HUDEP-2 (cell line): ENCODE data around the gene LGR5.
"Not testable (repeated sequence)": the region's sequence is repeated elsewhere in the genome, so short reads cannot be mapped to it uniquely, and the experiment has no call there.

Source experiments
- DNase-seq, 76 experiments: peaks; one replicate each; lab custom pipeline; 2025; ENCODE audit not compliant: unreplicated experiment in 76 of 76; lab: John Stamatoyannopoulos, UW

LGR5 gene

GRCh38 chr12:71472441-71472911 lies 32.9 kb downstream of the LGR5 start:
- DNase-seq, result no peak

- no peak for DNase-seq
These were observed 35.2 kb downstream of the LGR5 start for GRCh38 chr12:71474791-71475190.

DNA sequence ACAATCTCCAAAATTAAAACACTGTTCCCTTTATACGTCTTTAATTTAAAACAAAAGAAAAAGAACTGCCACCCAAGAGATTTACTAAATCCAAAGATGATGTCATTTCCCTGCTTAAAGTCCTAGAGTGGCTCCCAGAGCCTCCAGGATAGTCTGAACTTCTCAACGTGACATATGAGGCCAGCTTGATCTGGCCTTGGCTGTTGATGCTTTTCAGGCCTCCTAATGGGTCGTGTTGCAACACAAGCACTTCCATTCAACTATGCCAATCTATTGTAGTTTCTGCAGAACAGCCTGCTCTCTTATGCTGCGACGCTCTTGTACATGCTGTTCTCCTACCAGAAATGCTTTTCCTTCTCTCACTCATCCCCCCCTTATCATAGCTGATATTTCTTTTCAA lies 35.7 kb downstream of the LGR5 start:
- no peak for DNase-seq

DNA sequence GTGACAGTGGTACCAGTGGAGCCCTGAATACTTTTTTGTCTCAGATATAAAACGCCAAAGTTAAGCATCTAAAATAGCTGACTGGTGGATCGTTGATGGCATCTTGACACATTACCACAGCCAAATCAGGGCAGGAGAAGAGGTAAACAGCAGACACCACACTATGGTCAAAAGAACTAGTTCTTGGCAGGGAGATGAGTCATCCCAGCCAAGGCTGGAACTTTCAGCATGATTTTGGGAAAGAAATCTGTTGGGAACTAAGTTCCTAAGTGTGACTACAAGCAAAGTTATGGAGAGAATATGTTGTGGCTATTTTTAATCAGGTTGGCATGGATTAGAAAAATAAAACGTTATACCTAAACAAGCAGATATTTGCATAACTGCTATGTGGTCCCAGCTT lies 36.9 kb downstream of the LGR5 start:
- no peak for DNase-seq

DNA sequence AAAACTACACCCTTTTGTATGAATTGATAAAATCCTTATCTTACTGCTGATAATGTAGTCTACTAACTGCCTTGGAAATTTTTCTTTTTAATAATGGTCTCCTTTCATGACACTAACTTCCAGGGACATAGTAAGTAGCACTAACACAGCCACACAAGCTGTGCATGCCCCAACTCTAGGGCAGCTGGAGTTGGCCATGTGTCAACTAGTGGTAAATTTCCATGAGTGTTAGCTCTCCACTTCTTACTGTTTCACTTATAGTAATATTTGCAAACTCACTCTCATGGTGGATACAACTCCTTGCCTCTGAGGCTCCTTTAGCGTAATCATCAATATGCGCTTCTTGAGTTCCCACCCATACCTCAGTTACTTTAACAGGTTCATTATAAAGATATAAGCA lies 38.0 kb downstream of the LGR5 start:
- no peak for DNase-seq

DNA sequence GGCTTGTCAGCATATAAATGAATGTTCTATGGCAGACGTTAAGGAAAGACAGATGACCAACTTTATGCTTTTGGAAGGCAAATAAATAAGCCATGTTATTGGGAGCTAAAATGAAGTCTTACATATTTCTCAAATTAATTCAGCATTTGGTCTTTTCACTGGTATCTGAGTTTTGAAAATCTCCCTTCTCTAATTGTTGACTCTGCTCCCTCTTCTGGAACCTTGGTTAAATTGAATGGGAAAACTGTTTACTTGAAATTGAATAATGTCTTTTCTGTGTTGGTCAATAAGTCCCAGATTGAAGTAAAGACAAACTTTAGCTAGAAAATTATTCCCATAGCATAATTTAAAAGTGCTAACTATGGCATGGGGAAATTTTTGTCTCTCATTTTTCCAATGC lies 38.7 kb downstream of the LGR5 start:
- no peak for DNase-seq

GRCh38 chr12:71484272-71484905 lies 44.8 kb downstream of the LGR5 start:
- no peak for DNase-seq

DNA sequence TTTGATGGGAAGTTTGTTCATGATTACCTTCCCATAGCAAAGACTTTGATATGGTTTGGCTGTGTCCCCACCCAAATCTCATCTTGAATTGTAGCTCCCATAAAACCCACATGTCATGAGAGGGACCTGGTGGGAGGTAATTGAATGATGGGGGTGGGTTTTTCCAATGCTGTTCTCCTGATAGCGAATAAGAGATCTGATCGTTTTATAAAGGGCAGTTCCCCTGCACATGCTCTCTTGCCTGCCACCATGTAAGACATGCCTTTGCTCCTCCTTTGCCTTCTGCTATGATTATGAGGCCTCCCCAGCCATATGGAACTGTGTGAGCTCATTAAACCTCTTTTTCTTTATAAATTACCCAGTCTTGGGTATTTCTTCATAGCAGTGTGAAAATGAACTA lies 51.2 kb downstream of the LGR5 start:
- not testable (repeated sequence) for DNase-seq

DNA sequence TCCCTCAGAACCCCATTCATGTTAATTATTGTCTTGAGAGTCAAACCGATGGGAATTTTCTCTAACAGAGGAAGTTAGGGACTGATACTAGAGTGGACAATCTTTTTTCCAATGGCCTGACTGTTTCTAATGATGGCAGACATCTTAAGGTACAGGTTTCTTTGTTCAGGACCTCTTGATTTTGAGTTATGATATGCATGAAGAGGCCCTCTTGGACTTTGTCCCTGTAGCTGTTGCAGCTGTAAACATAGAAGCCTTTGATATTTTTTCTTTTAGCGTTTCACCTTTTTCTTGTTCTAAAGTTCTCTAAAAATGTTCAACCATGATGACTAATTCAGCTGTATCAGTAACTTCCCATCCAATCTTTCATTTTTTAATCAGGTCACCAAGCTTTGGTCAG lies 53.0 kb downstream of the LGR5 start:
- no peak for DNase-seq

GRCh38 chr12:71499834-71500233 lies 60.2 kb downstream of the LGR5 start:
- no peak for DNase-seq

DNA sequence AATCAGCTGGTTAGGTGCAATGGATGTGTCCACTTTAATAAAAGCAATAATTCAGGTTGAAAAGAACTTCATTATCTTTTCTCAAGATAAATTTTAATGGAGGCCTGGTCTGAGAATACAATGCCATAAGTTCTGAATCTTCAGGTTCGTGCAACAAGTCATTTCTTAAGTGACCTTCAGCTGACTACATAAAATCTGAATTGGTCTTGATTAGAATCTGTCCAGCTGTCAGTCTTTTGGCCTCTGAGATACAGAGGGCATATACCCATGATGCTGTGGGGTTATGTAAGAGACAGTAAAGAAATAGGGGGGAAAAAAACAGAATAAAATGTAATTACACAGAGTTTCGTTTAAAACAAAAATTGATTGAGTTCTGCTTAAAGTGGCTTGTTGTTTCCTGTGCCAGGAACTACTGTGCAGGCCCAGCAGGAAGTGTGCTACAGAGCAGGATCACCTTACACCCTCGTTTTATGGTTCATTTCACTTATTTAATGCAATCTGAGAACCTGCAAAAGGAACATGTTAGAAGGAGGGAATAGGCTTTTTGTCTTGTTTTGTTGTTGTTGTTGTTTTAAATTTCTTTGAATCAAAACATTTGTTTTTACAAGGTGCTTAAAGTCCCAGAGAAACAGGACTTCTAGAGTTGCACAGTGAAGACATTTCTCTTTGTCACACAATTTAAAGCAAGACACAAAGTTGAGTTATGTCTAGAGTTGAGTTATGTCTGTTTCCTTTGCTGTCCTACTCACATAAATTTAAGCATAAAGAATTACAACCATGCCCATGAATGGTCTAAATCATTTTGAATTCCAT lies 64.2 kb downstream of the LGR5 start:
- DNase-seq, result no peak

DNA sequence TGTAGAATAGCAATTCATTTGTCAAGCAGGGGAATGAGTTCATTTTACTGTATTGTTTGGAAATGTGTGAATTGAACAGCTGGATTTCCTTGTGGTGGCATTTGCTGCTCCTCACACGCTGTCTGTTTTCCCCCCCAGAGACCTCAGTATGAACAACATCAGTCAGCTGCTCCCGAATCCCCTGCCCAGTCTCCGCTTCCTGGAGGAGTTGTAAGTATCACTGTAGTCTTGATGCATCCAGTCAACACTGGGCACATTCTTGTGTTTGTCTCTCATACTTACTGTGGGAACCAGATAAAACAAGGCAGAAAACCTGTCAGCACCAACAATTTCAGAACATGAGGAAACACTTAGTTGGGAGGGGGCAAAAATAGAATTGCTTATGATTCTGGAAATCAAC lies 64.9 kb downstream of the LGR5 start:
- no peak for DNase-seq

DNA sequence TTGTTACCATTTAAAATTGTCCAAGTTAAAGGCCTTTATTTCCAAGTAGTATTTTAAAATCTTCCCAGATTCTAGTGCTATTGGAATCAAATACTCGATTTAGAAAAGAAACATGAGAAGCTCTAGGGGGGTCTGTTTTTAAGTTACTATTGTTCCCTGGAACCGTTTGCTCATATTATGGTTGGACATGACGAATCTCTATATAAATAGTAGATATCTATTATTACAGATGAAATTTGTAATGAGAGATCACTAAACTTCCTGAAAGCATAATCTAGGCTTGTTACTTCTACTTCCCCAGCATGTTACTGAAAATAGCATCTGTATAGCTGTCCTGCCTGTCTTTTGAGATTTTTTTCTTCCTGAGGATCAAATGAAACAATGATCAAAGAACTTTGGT lies 70.1 kb downstream of the LGR5 start:
- no peak for DNase-seq

DNA sequence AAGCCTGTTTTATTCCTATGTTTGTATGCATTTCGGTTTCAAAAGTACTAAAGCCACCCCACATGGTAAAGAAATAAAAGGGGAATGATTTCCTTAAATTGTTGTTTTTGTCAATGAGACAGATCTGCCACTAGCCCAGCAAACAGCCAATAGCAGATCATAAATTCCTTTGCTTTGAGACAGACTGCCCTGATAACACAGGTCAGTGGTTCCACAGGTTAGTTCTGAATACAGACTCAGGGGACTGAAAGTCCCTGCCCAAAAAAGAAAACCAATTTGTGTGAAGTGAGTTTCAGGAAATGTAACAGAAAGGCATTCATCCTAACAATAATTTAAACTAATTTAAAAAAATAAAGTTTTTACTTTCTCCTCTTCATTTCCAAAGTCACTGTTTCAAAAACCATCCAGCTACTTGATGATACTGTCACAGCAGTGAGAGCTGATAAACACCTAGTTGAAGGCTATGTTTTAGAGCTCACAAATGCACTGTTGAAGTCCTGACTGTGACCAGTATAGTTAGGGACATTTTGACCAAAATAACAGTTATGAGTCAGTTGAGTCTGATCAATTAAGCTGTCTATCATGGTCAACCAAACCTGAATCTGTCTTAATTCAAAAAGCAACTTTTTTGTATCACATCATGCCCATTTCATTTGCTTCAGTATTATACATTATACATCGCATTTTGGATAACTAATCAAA lies 77.7 kb downstream of the LGR5 start:
- DNase-seq, result no peak

- DNase-seq, result no peak
These were observed 81.5 kb downstream of the LGR5 start for GRCh38 chr12:71521125-71521524.

GRCh38 chr12:71524626-71525025 lies 85.0 kb downstream of the LGR5 start:
- no peak for DNase-seq

DNA sequence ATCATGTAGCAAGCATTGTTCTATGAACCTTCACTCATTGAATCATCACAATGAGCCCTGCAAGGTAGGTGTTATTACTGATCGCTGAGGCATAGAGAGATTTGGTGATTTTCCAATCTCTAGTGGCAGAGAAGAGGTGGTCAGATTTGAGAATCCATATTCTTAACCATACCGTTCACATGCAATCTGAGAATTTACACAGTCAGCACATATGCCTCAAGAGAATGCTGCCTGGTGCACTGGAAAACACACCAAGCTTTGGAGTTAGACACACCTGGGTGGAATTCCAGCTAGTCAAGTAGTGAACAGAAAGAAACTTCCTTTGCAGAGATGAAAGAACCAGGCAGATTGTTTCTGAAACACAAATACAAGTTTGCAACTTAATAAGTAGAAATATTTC lies 94.1 kb downstream of the LGR5 start:
- no peak for DNase-seq

DNA sequence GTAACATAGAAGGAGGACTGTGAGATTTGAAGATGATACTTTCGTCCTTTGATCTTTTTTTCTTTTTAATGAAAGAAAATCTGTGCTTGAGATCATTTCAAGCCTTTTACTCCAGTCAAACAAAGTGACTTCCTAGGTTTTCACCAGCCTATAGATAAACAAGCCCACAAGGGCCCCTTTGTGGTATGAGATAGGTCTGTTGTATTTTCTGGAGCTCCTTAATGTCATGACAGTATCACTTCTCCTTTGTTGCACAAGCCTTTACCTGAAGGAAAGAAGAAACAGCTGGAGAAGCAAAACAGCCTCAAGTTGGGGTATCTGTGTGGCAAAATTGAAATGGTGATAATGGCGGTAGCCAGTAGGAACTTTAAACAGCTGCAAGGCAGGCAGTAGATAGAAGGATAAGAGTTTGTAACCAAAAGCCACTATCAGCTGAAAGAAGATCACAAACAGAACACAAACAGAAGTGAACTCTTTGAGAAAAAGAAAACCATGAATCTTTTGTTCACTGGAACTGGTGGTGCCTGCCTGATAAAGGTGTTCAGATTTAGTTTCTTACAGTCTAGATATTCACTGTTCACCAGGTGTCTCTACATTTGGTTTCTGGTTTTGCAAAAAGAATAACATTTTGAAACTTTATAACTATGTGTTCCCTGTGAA lies 96.8 kb downstream of the LGR5 start:
- no peak for DNase-seq

DNA sequence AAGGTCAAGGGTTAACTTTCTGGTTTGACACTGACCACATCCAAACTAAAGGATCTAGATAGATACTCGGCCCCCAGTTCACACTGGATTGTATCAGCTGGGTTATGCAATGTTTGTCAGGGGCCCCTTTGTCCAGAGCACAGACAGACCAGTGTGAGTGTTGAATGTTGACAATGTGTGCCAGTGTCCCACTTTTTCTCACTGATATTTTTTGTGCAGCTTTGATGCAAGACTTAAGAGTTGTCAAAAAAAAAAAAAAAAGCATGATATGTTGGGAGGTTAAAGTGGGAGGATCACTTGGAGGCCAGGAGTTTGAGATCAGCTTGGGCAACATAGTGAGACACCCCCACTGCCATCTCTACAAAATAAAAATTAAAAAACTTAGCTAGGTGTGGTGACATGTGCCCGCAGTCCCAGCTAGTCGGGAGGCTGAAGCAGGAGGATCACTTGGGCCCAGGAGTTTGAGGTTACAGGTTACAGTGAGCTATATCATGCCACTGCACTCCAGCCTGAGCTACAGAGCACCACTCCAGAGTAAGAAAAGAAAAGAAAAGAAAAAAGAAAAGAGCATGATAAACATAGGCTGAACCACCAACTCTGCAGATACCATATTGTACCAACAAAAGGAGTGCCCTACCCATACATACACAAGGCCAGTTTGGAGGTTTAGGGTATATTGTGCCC lies 97.5 kb downstream of the LGR5 start:
- no peak for DNase-seq

DNA sequence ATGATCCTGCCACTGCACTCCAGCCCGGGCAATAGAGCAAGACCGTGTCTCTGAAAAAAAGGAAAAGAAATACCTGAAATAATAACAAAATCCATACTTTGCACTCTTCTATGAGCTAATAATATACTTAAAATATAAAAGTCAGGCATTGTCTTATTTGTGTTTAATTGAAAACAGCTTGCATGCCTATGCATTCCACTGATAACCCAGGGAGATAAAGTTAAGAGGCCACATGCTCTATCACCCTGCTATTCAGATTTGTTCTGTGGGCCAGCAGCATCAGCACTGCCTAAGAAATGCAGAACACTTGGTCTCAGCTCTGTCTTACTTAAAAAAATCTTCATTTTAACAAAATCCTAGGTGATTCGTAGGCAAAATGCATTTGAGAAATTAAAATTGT lies 99.2 kb downstream of the LGR5 start:
- no peak for DNase-seq

GRCh38 chr12:71541583-71541982 lies 102.0 kb downstream of the LGR5 start:
- DNase-seq, result no peak
